LNCaP clone FGC (cell line): ENCODE data around the gene RANBP3.
"Not testable (repeated sequence)": the region's sequence is repeated elsewhere in the genome, so short reads cannot be mapped to it uniquely, and the experiment has no call there.

Experiments used
- DNase-seq: peaks from one replicate; pipeline ENCODE4 v3.0.0-alpha.2; 2011; ENCODE audit warnings: low read depth
- H3K4me3 ChIP-seq: 2 replicates; pipeline ENCODE4 v1.5.1; 2011; ENCODE audit warnings: mild to moderate bottlenecking, low read depth, low read length, control low read depth
- CTCF ChIP-seq: IDR thresholded peaks from 2 replicates; pipeline ENCODE4 v1.5.1; 2012; ENCODE audit warnings: mild to moderate bottlenecking; ENCODE audit not compliant: control insufficient read depth, insufficient read depth; ENCODE audit errors: extremely low read depth

RANBP3 gene

GRCh38 chr19:5880604-5881078, 97.3 kb downstream of the RANBP3 start:
- no peak for TF ChIP-seq CTCF
- no peak for DNase-seq
- no peak overlapping the region for H3K4me3 ChIP-seq

- TF ChIP-seq CTCF, result no peak
- no peak for DNase-seq
- no peak overlapping the region for H3K4me3 ChIP-seq
These were observed 97.7 kb downstream of the RANBP3 start for GRCh38 chr19:5880196-5880595.

- TF ChIP-seq CTCF, result no peak
- no peak for DNase-seq
- no peak overlapping the region for H3K4me3 ChIP-seq
These were observed 100.1 kb downstream of the RANBP3 start for GRCh38 chr19:5877882-5878281.

GRCh38 chr19:5877427-5877826, 100.5 kb downstream of the RANBP3 start:
- no peak for TF ChIP-seq CTCF
- H3K4me3 ChIP-seq, result no peak overlapping the region
- DNase-seq, result no peak

GRCh38 chr19:5874496-5874895, 103.4 kb downstream of the RANBP3 start:
- not testable (repeated sequence) for H3K4me3 ChIP-seq, DNase-seq

- no peak for TF ChIP-seq CTCF
- no peak for DNase-seq
- no peak overlapping the region for H3K4me3 ChIP-seq
These were observed 104.2 kb downstream of the RANBP3 start for GRCh38 chr19:5873617-5874199.

GRCh38 chr19:5870986-5871394, 107.0 kb downstream of the RANBP3 start:
- TF ChIP-seq CTCF, result no peak
- no peak overlapping the region for H3K4me3 ChIP-seq
- no peak for DNase-seq
